B cell (primary cell): ENCODE data around the gene C17orf113. TPM values are rescaled to one million over a fixed set of nuclear protein-coding genes. Genes with fewer than 3 reads are reported as not detected.

ENCODE experiments used
- ATAC-seq: fragments of 200-7000 bp; cut with Tn5 transposase; one replicate; pipeline ENCODE4 v1.10.0; 2021; ENCODE audit warnings: low read depth, mild to moderate bottlenecking, moderate number of reproducible peaks, moderate library complexity
- CTCF ChIA-PET: fragments of 350-600 bp; sonication (Branson Sonifier 250); formaldehyde crosslinking; loops from one replicate; lab custom pipeline; 2021; ENCODE audit warnings: antibody characterized with exemption, inconsistent platforms; lab: Charles Lee
- POLR2A ChIA-PET: fragments of 350-600 bp; sonication (Branson Sonifier 250); formaldehyde crosslinking; loops from one replicate; lab custom pipeline; 2021; ENCODE audit warnings: antibody characterized with exemption; lab: Charles Lee
- DNase-seq: peaks from one replicate; pipeline ENCODE4 v3.0.0; 2013
- H2AFZ ChIP-seq: 2 replicates; pipeline ENCODE4 v1.6.1; 2012; ENCODE audit warnings: mild to moderate bottlenecking, low read depth, low read length; ENCODE audit not compliant: insufficient read depth, poor library complexity, severe bottlenecking
- H3K27ac ChIP-seq, 2 donors: 1 replicate in 1 of 2; 2 replicates in 1 of 2; pipeline ENCODE4 v1.5.1; 2012 to 2013; ENCODE audit warnings: low read length in 2 of 2, mild to moderate bottlenecking in 2 of 2, moderate library complexity in 1 of 2
- H3K27me3 ChIP-seq, 4 experiments: fragments of 200-600 bp in 1 of 4; sonication (generic) in 1 of 4; replicated peaks in 1 of 4; 1 replicate in 2 of 4; 2 replicates in 2 of 4; pipeline versions ENCODE4 v1.6.1 to v1.7.0; 2013 to 2016; ENCODE audit warnings: low read length in 3 of 4, mild to moderate bottlenecking in 2 of 4, mixed read lengths in 1 of 4, moderate library complexity in 1 of 4; ENCODE audit not compliant: insufficient read depth in 4 of 4, control insufficient read depth in 3 of 4; ENCODE audit errors: control extremely low read depth in 1 of 4
- H3K36me3 ChIP-seq, 2 experiments: replicated peaks in 1 of 2; 1 replicate in 1 of 2; 2 replicates in 1 of 2; pipeline versions ENCODE4 v1.6.1 to v1.7.1; 2013; ENCODE audit warnings: low read length in 1 of 2; ENCODE audit not compliant: insufficient read depth in 2 of 2, control insufficient read depth in 1 of 2; ENCODE audit errors: control extremely low read depth in 1 of 2, extremely low read depth in 1 of 2
- H3K4me1 ChIP-seq, 2 donors: fragments of 200-600 bp in 1 of 2; sonication (generic) in 1 of 2; 1 replicate in 1 of 2; 2 replicates in 1 of 2; pipeline versions ENCODE4 v1.5.1 to v1.6.1; 2013 to 2017; ENCODE audit warnings: low read length in 2 of 2; ENCODE audit not compliant: control insufficient read depth in 2 of 2, insufficient read depth in 2 of 2
- H3K4me2 ChIP-seq: replicated peaks from 2 replicates; pipeline ENCODE3; 2012; ENCODE audit warnings: mild to moderate bottlenecking, low read depth, low read length; ENCODE audit not compliant: poor library complexity, severe bottlenecking
- H3K4me3 ChIP-seq, 5 experiments: fragments of 200-600 bp in 1 of 5; sonication (generic) in 1 of 5; 1 replicate in 3 of 5; 2 replicates in 2 of 5; pipeline versions ENCODE4 v1.5.1 to v1.7.0; 2011 to 2016; ENCODE audit warnings: low read length in 4 of 5, mild to moderate bottlenecking in 4 of 5, low read depth in 2 of 5, control low read depth in 1 of 5, moderate library complexity in 1 of 5; ENCODE audit not compliant: insufficient read depth in 1 of 5; ENCODE audit errors: control extremely low read depth in 1 of 5, extremely low read depth in 1 of 5
- H3K79me2 ChIP-seq: fragments of 200-600 bp; sonication (generic); one replicate; pipeline ENCODE4 v1.6.0; 2016; ENCODE audit warnings: low read length; ENCODE audit not compliant: control insufficient read depth, insufficient read depth
- H3K9ac ChIP-seq: fragments of 200-600 bp; sonication (generic); 2 replicates; pipeline ENCODE4 v1.6.1; 2017; ENCODE audit warnings: mild to moderate bottlenecking, low read length, moderate library complexity
- H3K9me3 ChIP-seq, 3 donors: one replicate each; pipeline versions ENCODE4 v1.6.1 to v1.7.1; 2013; ENCODE audit warnings: low read length in 2 of 3; ENCODE audit not compliant: control insufficient read depth in 2 of 3, insufficient read depth in 1 of 3; ENCODE audit errors: control extremely low read depth in 1 of 3
- H4K20me1 ChIP-seq: 2 replicates; pipeline ENCODE4 v1.6.0; 2012; ENCODE audit warnings: mild to moderate bottlenecking, low read length; ENCODE audit not compliant: insufficient read depth, control insufficient read depth, poor library complexity, severe bottlenecking
- H3K27ac Mint-ChIP-seq: one replicate; pipeline ENCODE4 v1.8.0; 2021; ENCODE audit warnings: mixed read lengths
- H3K27me3 Mint-ChIP-seq: one replicate; pipeline ENCODE4 v1.8.0; 2021; ENCODE audit warnings: mixed read lengths
- H3K4me1 Mint-ChIP-seq: one replicate; pipeline ENCODE4 v1.8.0; 2021; ENCODE audit warnings: mixed read lengths
- H3K4me3 Mint-ChIP-seq: one replicate; pipeline ENCODE4 v1.8.0; 2021; ENCODE audit warnings: mixed read lengths
- H3K9me3 Mint-ChIP-seq: one replicate; pipeline ENCODE4 v1.8.0; 2022; ENCODE audit warnings: mixed read lengths; ENCODE audit not compliant: insufficient read depth
- EZH2 ChIP-seq: IDR thresholded peaks from 2 replicates; pipeline ENCODE4 v1.6.1; 2012; ENCODE audit warnings: borderline replicate concordance, low read depth, mild to moderate bottlenecking, moderate library complexity, low read length; ENCODE audit not compliant: insufficient read depth, poor library complexity, severe bottlenecking
- WGBS: methylation state at CpG from one replicate; pipeline ENCODE4 v1.1.5; 2013; ENCODE audit warnings: missing lambda C conversion rate; ENCODE audit not compliant: insufficient coverage; 5-methylcytosine and 5-hydroxymethylcytosine counted together
- intact Hi-C: fragments of 100-400 bp; cut with micrococcal nuclease; formaldehyde crosslinking; loops from one replicate; pipeline ENCODE4 v1.10.0; 2022
- polyA plus RNA-seq: library from polyadenylated mRNA; depleted of rRNA; stranded (reverse); fragments of >200 nt; gene quantifications from 2 replicates; pipeline ENCODE4 v1.2.3, GENCODE V29; 2012
- total RNA-seq, 2 donors: library from RNA; stranded (reverse); fragments of 120-200 nt in 1 of 2; gene quantifications; 1 replicate in 1 of 2; 2 replicates in 1 of 2; pipeline versions ENCODE4 v1.2.3 to v1.2.4, GENCODE V29; 2013 to 2022
- TF ChIP-seq, protein P1 (sequence below): fragments of 200-600 bp; IDR thresholded peaks from one replicate; pipeline ENCODE4 v1.8.0; 2022; ENCODE audit warnings: antibody characterized with exemption, mild to moderate bottlenecking

The C17orf113 gene
- total and polyA plus RNA-seq, 2 donors (not counting 1 experiment from before 2014, with no cell fraction given) = 1.2 to 2.1 TPM

DNA sequence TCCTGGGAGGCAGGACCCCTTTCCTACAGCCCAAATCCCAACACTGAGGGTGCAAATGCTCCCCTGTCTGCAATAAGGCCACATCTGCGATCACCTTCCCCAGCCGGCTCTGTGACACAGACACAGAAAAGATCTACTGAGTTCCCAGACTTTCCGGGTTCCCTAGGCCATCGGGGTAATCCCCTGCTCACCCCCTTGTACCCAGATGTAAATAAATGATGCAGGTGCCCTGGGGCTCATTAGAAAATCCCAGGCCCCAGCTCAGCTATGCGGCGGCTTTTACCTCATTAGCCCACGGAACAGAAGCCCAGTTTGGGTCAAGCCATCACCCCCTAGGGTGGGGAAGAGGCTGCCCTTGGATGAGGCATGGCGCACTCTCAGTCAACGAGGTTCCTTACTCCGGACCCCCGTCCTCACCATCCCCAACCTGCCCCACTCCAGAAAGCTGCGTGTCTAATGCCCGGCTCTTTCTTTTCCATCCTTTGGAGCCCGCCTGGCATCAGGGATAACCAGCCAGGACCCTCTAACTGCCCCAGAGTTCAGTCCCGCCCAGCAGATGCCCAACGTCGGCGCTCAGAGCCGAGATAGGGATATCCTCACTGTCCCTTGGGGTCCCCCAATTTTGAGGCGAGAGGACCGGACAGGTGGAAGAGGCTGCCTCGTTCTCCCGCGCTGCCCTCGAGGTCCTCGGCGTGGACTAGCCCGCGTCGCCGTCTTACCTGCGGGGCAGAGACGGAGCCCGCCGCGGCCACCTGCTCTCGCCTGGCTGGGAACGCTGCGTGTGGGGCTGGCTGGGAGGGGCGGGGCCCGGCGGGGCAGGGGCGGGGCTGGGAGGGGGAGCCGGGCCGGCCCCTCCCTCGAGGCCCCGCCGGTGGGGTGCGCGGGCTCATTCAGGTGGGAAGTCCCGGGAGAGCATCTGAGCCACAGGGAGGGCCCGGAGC is 47.6 kb upstream of the C17orf113 start, which contains the start of gene ZNF385C:
Gene ZNF385C, minus strand, starts transcription at position 783 of the 941 bp plus-strand sequence. CDS start 35,417 bp downstream, outside the sequence.
- H3K79me2 ChIP-seq = no peaks in the 10 kb centered on the region
- peak within 1 kb of the TSS in 4 of 5 experiments; percentile 29 to 57 (median 43) for H3K4me3 ChIP-seq
- ChIA-PET POLR2A (no interaction called here), CTCF (interaction anchor here (0.6 to 1.9 kb wide), 6 partner anchors 18 to 72 kb away, joined by 3 to 11 read pairs (median 4); no protein-coding TSS in a partner anchor)
- ATAC-seq (peak; percentile 77), DNase-seq (peak; percentile 66)
- H3K27ac ChIP-seq = no peak within 1 kb of the TSS
- no peaks in the 10 kb centered on the region for H4K20me1 ChIP-seq
- Mint-ChIP-seq H3K27ac (no peak within 1 kb of the TSS), H3K9me3 (no peaks in the 10 kb centered on the region), H3K4me3 (peak within 1 kb of the TSS; percentile 80), H3K27me3 (peaks cover 20% of the 10 kb centered on the region), H3K4me1 (peaks cover 9% of the 10 kb centered on the region)
- H3K9ac ChIP-seq = peak within 1 kb of the TSS; percentile 59
- peaks cover 0 to 1% of the 10 kb centered on the region in 2 experiments for H3K36me3 ChIP-seq
- H3K4me2 ChIP-seq = peak within 1 kb of the TSS; percentile 96
- TF ChIP-seq, protein P1, sequence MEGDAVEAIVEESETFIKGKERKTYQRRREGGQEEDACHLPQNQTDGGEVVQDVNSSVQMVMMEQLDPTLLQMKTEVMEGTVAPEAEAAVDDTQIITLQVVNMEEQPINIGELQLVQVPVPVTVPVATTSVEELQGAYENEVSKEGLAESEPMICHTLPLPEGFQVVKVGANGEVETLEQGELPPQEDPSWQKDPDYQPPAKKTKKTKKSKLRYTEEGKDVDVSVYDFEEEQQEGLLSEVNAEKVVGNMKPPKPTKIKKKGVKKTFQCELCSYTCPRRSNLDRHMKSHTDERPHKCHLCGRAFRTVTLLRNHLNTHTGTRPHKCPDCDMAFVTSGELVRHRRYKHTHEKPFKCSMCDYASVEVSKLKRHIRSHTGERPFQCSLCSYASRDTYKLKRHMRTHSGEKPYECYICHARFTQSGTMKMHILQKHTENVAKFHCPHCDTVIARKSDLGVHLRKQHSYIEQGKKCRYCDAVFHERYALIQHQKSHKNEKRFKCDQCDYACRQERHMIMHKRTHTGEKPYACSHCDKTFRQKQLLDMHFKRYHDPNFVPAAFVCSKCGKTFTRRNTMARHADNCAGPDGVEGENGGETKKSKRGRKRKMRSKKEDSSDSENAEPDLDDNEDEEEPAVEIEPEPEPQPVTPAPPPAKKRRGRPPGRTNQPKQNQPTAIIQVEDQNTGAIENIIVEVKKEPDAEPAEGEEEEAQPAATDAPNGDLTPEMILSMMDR = no peak
- TF ChIP-seq EZH2 = no peak
- intact Hi-C loops = loop anchor here (1.0 kb wide), 1 partner anchor 9 kb away; no protein-coding TSS in a partner anchor
- peak within 1 kb of the TSS; percentile 89 for H2AFZ ChIP-seq
- H3K27me3 ChIP-seq = peaks cover 0 to 23% (median 11%) of the 10 kb centered on the region in 4 experiments
- H3K9me3 ChIP-seq = no peaks in the 10 kb centered on the region
- 12% methylated on average over 31 of the region's 52 CpGs for WGBS
- peaks cover 11 to 17% of the 10 kb centered on the region in 2 donors for H3K4me1 ChIP-seq
